Loucy (cell line): ENCODE measurements around the gene SPOP.

Experiments used
- H2AFZ ChIP-seq: fragments of 200-600 bp; sonication (generic); 2 replicates; pipeline ENCODE4 v1.6.0; 2016; ENCODE audit warnings: antibody characterized with exemption, mild to moderate bottlenecking, low read length, moderate library complexity
- H3F3A ChIP-seq: fragments of 200-600 bp; 2 replicates; pipeline ENCODE4 v1.6.0; 2016; ENCODE audit warnings: antibody characterized with exemption, low read depth, mild to moderate bottlenecking
- H3K27me3 ChIP-seq: fragments of 200-600 bp; sonication (generic); 2 replicates; pipeline ENCODE4 v1.6.1; 2014; ENCODE audit warnings: low read length, mild to moderate bottlenecking; ENCODE audit not compliant: insufficient read depth, poor library complexity, severe bottlenecking
- H3K36me3 ChIP-seq: fragments of 200-600 bp; sonication (generic); 2 replicates; pipeline ENCODE4 v1.6.1; 2016; ENCODE audit warnings: low read length; ENCODE audit not compliant: insufficient read depth
- H3K4me1 ChIP-seq: fragments of 200-600 bp; sonication (generic); 2 replicates; pipeline ENCODE4 v1.5.1; 2014; ENCODE audit warnings: low read length, mild to moderate bottlenecking; ENCODE audit not compliant: insufficient read depth, poor library complexity, severe bottlenecking
- H3K4me2 ChIP-seq: fragments of 200-600 bp; sonication (generic); 2 replicates; pipeline ENCODE4 v1.6.0; 2014; ENCODE audit warnings: antibody characterized with exemption, low read length, low read depth, mild to moderate bottlenecking; ENCODE audit not compliant: poor library complexity, severe bottlenecking
- H3K4me3 ChIP-seq: fragments of 200-600 bp; sonication (generic); 2 replicates; pipeline ENCODE4 v1.5.1; 2014; ENCODE audit warnings: low read length, mild to moderate bottlenecking, mixed read lengths; ENCODE audit not compliant: poor library complexity, severe bottlenecking
- H3K79me2 ChIP-seq: fragments of 200-600 bp; sonication (generic); 2 replicates; pipeline ENCODE4 v1.6.1; 2014; ENCODE audit warnings: low read length; ENCODE audit not compliant: insufficient read depth
- H3K9ac ChIP-seq: fragments of 200-600 bp; sonication (generic); 2 replicates; pipeline ENCODE4 v1.6.0; 2014; ENCODE audit warnings: mild to moderate bottlenecking, low read depth, low read length, moderate library complexity; ENCODE audit not compliant: poor library complexity, severe bottlenecking
- H3K9me2 ChIP-seq: fragments of 200-600 bp; sonication (generic); replicated peaks from 2 replicates; pipeline ENCODE4 v1.6.1; 2016; ENCODE audit warnings: low read depth, low read length, mixed read lengths
- H3K9me3 ChIP-seq: fragments of 200-600 bp; sonication (generic); 2 replicates; pipeline ENCODE4 v1.6.1; 2014; ENCODE audit warnings: mild to moderate bottlenecking, antibody characterized with exemption, low read length, low read depth; ENCODE audit not compliant: insufficient read depth
- H4K20me1 ChIP-seq: fragments of 200-600 bp; sonication (generic); 2 replicates; pipeline ENCODE4 v1.6.0; 2014; ENCODE audit warnings: antibody characterized with exemption, low read length, mild to moderate bottlenecking; ENCODE audit not compliant: insufficient read depth, poor library complexity, severe bottlenecking
- EZH2phosphoT487 ChIP-seq: fragments of 200-600 bp; IDR thresholded peaks from 2 replicates; pipeline ENCODE4 v1.6.1; 2018; ENCODE audit warnings: antibody characterized with exemption, mild to moderate bottlenecking, moderate library complexity, borderline replicate concordance
- TF ChIP-seq, protein P1 (sequence below): fragments of 200-600 bp; sonication (generic); conservative IDR thresholded peaks from 2 replicates; pipeline ENCODE4 v1.5.1; 2014; ENCODE audit warnings: mild to moderate bottlenecking, antibody characterized with exemption, low read length

SPOP gene

DNA sequence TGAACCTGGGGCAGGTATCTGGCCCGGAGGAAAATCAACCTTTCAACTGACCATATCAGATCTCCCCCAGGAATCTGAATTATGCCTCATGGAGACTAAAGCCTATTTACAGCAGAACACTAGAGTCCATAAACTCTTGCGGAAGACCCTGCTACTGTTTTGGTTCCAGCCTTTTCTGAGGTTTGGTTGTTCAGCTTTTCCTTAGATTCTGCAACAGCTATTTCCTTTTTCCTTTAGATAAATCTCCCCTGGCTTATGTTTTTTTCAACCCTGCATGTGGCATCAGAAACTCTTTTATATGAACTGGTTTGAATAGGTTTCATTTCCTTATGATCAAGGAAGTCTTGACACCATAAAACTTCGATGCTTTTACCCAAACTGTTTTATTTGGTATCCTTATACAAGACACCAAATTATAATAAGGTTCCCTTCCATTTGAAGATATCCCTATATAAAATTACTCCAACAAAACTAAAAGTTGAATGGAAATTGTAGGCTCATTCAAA, 13.1 kb downstream of the SPOP start:
- Histone ChIP-seq H3K9me3 (no peaks in the 10 kb centered on the region), H3F3A (no peaks in the 10 kb centered on the region), H2AFZ (no peak overlapping the region), H3K79me2 (peaks cover 84% of the 10 kb centered on the region), H3K36me3 (peaks cover 13% of the 10 kb centered on the region; the same call in 1 of the 2 replicates), H3K4me3 (no peak overlapping the region), H4K20me1 (peaks cover 22% of the 10 kb centered on the region), H3K4me1 (peaks cover 7% of the 10 kb centered on the region), H3K9me2 (no peaks in the 10 kb centered on the region), H3K4me2 (peak overlapping the region; percentile 31), H3K27me3 (no peaks in the 10 kb centered on the region), H3K9ac (no peak overlapping the region)
- TF ChIP-seq, protein P1, sequence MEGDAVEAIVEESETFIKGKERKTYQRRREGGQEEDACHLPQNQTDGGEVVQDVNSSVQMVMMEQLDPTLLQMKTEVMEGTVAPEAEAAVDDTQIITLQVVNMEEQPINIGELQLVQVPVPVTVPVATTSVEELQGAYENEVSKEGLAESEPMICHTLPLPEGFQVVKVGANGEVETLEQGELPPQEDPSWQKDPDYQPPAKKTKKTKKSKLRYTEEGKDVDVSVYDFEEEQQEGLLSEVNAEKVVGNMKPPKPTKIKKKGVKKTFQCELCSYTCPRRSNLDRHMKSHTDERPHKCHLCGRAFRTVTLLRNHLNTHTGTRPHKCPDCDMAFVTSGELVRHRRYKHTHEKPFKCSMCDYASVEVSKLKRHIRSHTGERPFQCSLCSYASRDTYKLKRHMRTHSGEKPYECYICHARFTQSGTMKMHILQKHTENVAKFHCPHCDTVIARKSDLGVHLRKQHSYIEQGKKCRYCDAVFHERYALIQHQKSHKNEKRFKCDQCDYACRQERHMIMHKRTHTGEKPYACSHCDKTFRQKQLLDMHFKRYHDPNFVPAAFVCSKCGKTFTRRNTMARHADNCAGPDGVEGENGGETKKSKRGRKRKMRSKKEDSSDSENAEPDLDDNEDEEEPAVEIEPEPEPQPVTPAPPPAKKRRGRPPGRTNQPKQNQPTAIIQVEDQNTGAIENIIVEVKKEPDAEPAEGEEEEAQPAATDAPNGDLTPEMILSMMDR, result no peak
- no peak for TF ChIP-seq EZH2phosphoT487

DNA sequence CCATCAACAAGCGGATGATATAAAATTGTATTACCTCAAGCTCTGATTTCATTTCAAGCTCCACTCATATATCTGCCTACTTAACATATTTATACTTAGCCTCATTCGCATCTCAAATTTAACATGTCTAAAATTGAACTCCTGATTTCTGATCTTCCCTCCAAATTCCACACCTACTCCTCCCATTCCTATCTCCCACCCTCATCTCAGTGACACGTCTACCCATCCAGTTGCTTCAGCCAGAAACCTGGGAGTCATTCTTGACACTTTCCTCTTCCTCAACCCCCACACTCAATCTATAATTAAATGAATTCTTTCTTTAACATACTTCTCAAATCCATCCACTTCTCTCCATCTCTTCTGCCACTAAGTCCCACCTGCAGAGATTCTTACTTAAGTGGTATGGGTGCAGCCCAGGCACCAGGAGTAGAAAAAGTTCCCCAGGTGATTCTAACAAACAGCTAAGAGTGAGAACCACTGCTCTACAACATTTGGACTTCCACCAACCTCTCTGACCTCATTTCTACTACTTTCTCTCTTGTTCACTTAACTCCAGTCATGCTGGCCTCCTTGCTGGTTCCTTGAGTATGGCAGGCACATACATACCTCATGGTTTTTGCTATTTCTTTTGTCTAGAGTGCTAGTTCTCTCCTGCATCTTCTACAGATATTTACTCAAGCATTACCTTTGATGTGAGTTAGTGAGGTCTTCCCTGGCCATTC, 18.1 kb downstream of the SPOP start:
- peaks cover 21% of the 10 kb centered on the region for H4K20me1 ChIP-seq

DNA sequence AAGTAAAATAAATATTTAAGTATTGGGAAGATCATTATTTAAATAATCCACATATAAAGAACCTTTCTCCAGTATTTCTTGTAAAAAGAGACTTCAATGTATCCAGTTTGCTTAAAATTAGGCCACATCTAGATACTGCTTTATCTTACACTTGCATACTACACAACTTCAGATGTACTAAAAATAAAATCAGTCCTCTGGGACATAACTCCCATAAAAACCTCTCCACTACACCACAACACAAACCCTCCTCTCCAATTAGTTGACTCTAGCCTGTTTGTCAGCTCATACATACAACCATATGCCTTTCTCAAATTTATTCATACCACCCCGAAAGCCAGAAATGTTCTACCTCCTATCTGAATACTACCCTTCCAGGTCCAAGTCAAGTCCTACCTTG, 21.6 kb downstream of the SPOP start:
- no peak overlapping the region for H2AFZ ChIP-seq
- H4K20me1 ChIP-seq, result peaks cover 37% of the 10 kb centered on the region
- H3K9me3 ChIP-seq, result no peaks in the 10 kb centered on the region
- no peaks in the 10 kb centered on the region for H3K27me3 ChIP-seq
- peaks cover 6% of the 10 kb centered on the region; the same call in 1 of the 2 replicates for H3F3A ChIP-seq
- H3K4me1 ChIP-seq, result peaks cover 18% of the 10 kb centered on the region
- H3K4me3 ChIP-seq, result no peak overlapping the region
- H3K79me2 ChIP-seq, result peaks cover 96% of the 10 kb centered on the region
- no peaks in the 10 kb centered on the region for H3K36me3 ChIP-seq
- peak overlapping the region; percentile 39 for H3K4me2 ChIP-seq
- H3K9ac ChIP-seq, result no peak overlapping the region
- TF ChIP-seq, protein P1, result no peak
- no peak for TF ChIP-seq EZH2phosphoT487
- H3K9me2 ChIP-seq, result no peaks in the 10 kb centered on the region

More for the DNA sequence above, 18.1 kb downstream of the SPOP start:
- Histone ChIP-seq H3K36me3 (peaks cover 5% of the 10 kb centered on the region; the same call in 1 of the 2 replicates), H3K9me3 (no peaks in the 10 kb centered on the region), H3K9me2 (no peaks in the 10 kb centered on the region), H3K4me2 (no peak overlapping the region), H3F3A (peaks cover 6% of the 10 kb centered on the region; the same call in 1 of the 2 replicates), H3K4me3 (no peak overlapping the region), H3K4me1 (peaks cover 13% of the 10 kb centered on the region), H3K9ac (no peak overlapping the region), H3K79me2 (peaks cover 95% of the 10 kb centered on the region), H3K27me3 (no peaks in the 10 kb centered on the region), H2AFZ (no peak overlapping the region)
- TF ChIP-seq, protein P1, result no peak
- no peak for TF ChIP-seq EZH2phosphoT487
